ENCODE measurements around the gene SIAH2.

DNA sequence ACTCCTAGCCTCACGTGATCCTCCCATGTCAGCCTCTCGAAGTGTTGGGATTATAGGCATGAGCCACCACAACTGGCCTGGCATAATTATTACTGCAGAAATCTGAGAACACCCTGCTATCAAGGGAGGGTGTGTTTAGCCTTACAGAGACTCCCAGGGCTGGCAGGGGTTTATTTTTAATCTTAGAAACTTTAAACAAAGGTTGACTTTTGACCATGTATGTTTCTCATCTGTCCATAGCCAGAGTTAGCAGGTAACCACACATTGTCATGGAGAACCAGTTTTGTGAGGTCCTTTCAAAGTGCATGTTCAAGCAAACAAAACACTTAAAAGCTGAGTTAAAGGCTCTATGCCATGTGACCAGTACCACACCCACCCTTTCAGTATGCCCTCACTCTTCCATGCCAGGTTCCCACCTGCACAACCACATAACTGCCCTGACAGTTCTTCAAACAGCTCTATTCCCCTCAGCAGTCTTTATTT, 11.1 kb downstream of the SIAH2 start:
- TF ChIP-seq, protein P1, sequence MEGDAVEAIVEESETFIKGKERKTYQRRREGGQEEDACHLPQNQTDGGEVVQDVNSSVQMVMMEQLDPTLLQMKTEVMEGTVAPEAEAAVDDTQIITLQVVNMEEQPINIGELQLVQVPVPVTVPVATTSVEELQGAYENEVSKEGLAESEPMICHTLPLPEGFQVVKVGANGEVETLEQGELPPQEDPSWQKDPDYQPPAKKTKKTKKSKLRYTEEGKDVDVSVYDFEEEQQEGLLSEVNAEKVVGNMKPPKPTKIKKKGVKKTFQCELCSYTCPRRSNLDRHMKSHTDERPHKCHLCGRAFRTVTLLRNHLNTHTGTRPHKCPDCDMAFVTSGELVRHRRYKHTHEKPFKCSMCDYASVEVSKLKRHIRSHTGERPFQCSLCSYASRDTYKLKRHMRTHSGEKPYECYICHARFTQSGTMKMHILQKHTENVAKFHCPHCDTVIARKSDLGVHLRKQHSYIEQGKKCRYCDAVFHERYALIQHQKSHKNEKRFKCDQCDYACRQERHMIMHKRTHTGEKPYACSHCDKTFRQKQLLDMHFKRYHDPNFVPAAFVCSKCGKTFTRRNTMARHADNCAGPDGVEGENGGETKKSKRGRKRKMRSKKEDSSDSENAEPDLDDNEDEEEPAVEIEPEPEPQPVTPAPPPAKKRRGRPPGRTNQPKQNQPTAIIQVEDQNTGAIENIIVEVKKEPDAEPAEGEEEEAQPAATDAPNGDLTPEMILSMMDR (IDR thresholded peaks at IDR 0.05; ENCODE audit: control extremely low read depth in 1 of 3, insufficient read depth in 1 of 3, low read depth in 1 of 3, low read length in 3 of 3): no peak
- TF ChIP-seq POLR2A (IDR thresholded peaks at IDR 0.05; ENCODE audit: control extremely low read depth in 1 of 2, low read depth in 2 of 2, low read length in 2 of 2) (no peak), HDAC2 (IDR thresholded peaks at IDR 0.05; ENCODE audit: borderline replicate concordance in 1 of 2, low read depth in 2 of 2, low read length in 2 of 2) (no peak), EZH2 (IDR thresholded peaks at IDR 0.05; ENCODE audit: low read depth, low read length, severe bottlenecking) (no peak), RAD21 (IDR thresholded peaks at IDR 0.05 in 1 of 2, conservative IDR thresholded peaks at IDR 0.05 in 1 of 2; ENCODE audit: low read depth in 2 of 2, low read length in 2 of 2) (no peak), TBP (IDR thresholded peaks at IDR 0.05; ENCODE audit: low read depth, low read length) (no peak), TAF1 (IDR thresholded peaks at IDR 0.05; ENCODE audit: low read depth, low read length) (no peak), JUND (IDR thresholded peaks at IDR 0.05; ENCODE audit: low read length) (no peak)
- TF ChIP-seq, protein P2, sequence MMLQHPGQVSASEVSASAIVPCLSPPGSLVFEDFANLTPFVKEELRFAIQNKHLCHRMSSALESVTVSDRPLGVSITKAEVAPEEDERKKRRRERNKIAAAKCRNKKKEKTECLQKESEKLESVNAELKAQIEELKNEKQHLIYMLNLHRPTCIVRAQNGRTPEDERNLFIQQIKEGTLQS (IDR thresholded peaks at IDR 0.05; ENCODE audit: insufficient read depth, low read depth, low read length): no peak
- TF ChIP-seq, protein P3, sequence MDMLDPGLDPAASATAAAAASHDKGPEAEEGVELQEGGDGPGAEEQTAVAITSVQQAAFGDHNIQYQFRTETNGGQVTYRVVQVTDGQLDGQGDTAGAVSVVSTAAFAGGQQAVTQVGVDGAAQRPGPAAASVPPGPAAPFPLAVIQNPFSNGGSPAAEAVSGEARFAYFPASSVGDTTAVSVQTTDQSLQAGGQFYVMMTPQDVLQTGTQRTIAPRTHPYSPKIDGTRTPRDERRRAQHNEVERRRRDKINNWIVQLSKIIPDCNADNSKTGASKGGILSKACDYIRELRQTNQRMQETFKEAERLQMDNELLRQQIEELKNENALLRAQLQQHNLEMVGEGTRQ (IDR thresholded peaks at IDR 0.05; ENCODE audit: low read length): no peak
- TF ChIP-seq, protein P4, sequence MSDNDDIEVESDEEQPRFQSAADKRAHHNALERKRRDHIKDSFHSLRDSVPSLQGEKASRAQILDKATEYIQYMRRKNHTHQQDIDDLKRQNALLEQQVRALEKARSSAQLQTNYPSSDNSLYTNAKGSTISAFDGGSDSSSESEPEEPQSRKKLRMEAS (IDR thresholded peaks at IDR 0.05): no peak
